ENCODE data around the gene MELTF. TPM values are rescaled to one million over a fixed set of nuclear protein-coding genes. Genes with fewer than 3 reads are reported as not detected.

MELTF gene
- total and polyA plus RNA-seq, 9 of the 15 experiments (the other 6 are each of a cell fraction or from before 2014, with no cell fraction given): 0.35 to 10.5 (median 4.5) TPM

DNA sequence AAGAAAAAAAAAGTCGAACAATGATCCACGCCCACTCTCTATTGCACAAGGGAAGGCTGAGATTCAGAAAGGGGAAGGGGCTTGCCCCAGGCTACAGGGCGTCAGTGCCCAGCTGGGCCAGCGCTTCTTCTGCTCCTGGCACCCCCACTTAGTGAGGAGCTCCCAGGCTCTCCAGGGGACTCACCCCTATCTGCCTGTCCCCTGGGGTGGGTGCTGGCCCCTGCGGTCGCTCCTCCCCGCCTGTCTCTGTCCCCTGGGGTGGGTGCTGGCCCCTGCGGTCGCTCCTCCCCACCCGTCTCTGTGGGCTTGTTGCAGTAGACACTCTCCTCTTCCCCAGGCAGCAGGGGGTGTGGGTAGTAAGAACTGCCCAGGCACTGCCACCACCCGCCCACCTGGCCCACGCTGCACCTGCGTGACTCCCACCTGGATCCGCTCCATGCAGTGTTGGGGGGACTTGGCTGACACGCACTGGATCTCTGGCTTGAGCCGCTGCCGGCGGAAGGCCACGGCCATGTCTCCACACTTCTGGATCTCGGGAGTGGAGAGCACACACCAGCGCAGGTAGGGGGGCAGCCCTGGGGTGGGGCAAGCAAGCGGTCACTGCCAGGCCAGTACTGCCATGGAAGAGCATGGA is 14.6 kb downstream of the MELTF start:
- Histone ChIP-seq H3K4me1 (replicated peaks in 1 of 2; ENCODE audit: control insufficient read depth in 2 of 2, insufficient read depth in 2 of 2, low read length in 2 of 2) (peaks cover 0 to 30% of the 10 kb centered on the region in 2 experiments; a peak in 2 of 5 replicates), H3K9me1 (ENCODE audit: control insufficient read depth, insufficient read depth, low read length) (no peaks in the 10 kb centered on the region), H3K27ac (ENCODE audit: extremely low read depth, low read depth, low read length) (no peak overlapping the region), H3K36me3 (ENCODE audit: control insufficient read depth, insufficient read depth, low read length) (no peaks in the 10 kb centered on the region), H3K9ac (ENCODE audit: insufficient read depth in 1 of 2, low read depth in 2 of 2, low read length in 2 of 2) (peak overlapping the region in 1 of 2 experiments; percentile 61; a peak in 1 of 4 replicates), H4K20me1 (replicated peaks; ENCODE audit: control insufficient read depth, insufficient read depth, low read length) (peaks cover 5% of the 10 kb centered on the region; the same call in 1 of the 2 replicates), H3K4me2 (ENCODE audit: insufficient read depth, low read length) (no peak overlapping the region), H3K4me3 (no peak overlapping the region), H2AFZ (ENCODE audit: low read depth, low read length) (no peak overlapping the region), H3K9me3 (replicated peaks; ENCODE audit: control insufficient read depth, insufficient read depth, low read depth, low read length) (no peaks in the 10 kb centered on the region), H3K27me3 (ENCODE audit: control insufficient read depth in 2 of 2, insufficient read depth in 2 of 2, low read length in 2 of 2) (peaks cover 7 to 8% of the 10 kb centered on the region in 2 experiments; a peak in 4 of 5 replicates), H3K79me2 (ENCODE audit: control insufficient read depth, insufficient read depth, low read length) (no peaks in the 10 kb centered on the region)
- in situ Hi-C loops (cut with MboI): no loop called here
- TF ChIP-seq POLR2G (IDR thresholded peaks at IDR 0.05; ENCODE audit: low read depth, low read length): 0 out of 2 replicates have a peak, but pooled peaks have one; percentile 19
- TF ChIP-seq, protein P1, sequence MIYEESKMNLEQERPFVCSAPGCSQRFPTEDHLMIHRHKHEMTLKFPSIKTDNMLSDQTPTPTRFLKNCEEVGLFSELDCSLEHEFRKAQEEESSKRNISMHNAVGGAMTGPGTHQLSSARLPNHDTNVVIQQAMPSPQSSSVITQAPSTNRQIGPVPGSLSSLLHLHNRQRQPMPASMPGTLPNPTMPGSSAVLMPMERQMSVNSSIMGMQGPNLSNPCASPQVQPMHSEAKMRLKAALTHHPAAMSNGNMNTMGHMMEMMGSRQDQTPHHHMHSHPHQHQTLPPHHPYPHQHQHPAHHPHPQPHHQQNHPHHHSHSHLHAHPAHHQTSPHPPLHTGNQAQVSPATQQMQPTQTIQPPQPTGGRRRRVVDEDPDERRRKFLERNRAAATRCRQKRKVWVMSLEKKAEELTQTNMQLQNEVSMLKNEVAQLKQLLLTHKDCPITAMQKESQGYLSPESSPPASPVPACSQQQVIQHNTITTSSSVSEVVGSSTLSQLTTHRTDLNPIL (CRISPR knock-in tag; IDR thresholded peaks at IDR 0.05): no peak
- intact Hi-C loops (cut with micrococcal nuclease): no loop called here
- ChIA-PET POLR2A (interaction anchor here (0.9 to 1.4 kb wide), 2 partner anchors 10 to 11 kb away, joined by 3 read pairs; no protein-coding TSS in a partner anchor), CTCF (ENCODE audit: low intra/inter-chr PET ratio) (no interaction called here)
- ATAC-seq (no peak), FAIRE-seq (no peak), DNase-seq (ENCODE audit: extremely low read depth in 1 of 4, low spot score in 3 of 4) (no peak)
- WGBS (ENCODE audit: insufficient coverage, low coverage, missing lambda C conversion rate): 40% methylated on average over 21 of the region's 22 CpGs
- BruUV-seq (replicated peaks): no TSS peak

DNA sequence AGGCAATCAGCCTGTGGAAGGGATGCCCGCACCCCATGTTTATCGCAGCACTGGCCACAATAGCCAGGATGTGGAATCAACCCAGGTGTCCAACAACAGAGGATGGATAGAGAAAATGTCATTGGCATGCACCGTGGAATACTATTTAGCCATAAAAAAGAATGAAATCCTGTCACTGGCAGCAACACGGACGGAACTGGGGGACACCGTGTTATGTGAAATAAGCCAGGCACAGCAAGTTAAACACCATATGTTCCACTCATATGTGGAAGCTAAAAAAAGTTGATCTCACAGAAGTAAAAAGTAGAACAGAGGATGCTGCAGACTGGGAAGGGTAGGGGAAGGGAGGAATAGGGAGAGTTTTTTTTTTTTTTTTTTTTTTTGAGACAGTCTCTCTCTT is 15.6 kb downstream of the MELTF start:
- intact Hi-C loops (cut with micrococcal nuclease): no loop called here
- H2AFZ ChIP-seq (ENCODE audit: low read depth, low read length): no peak overlapping the region
- POLR2A ChIA-PET: interaction anchor here (0.9 kb wide), 1 partner anchor 12 kb away, joined by 3 read pairs; no protein-coding TSS in a partner anchor
- no peak overlapping the region for H3K4me3 ChIP-seq
- no peak overlapping the region for H3K4me2 ChIP-seq (ENCODE audit: insufficient read depth, low read length)
- no peak for DNase-seq (ENCODE audit: extremely low read depth in 1 of 4, low spot score in 3 of 4)
- H3K9ac ChIP-seq (ENCODE audit: insufficient read depth in 1 of 2, low read depth in 2 of 2, low read length in 2 of 2): no peak overlapping the region
- 55% methylated on average over 6 of the region's 6 CpGs for WGBS (ENCODE audit: insufficient coverage, low coverage, missing lambda C conversion rate)
- peaks cover 0 to 1% of the 10 kb centered on the region in 2 experiments; a peak in 3 of 5 replicates for H3K27me3 ChIP-seq (ENCODE audit: control insufficient read depth in 2 of 2, insufficient read depth in 2 of 2, low read length in 2 of 2)
- H3K9me1 ChIP-seq (ENCODE audit: control insufficient read depth, insufficient read depth, low read length): no peaks in the 10 kb centered on the region
- H3K4me1 ChIP-seq (replicated peaks in 1 of 2; ENCODE audit: control insufficient read depth in 2 of 2, insufficient read depth in 2 of 2, low read length in 2 of 2): peaks cover 0 to 35% of the 10 kb centered on the region in 2 experiments; a peak in 2 of 5 replicates
- no peaks in the 10 kb centered on the region for H3K79me2 ChIP-seq (ENCODE audit: control insufficient read depth, insufficient read depth, low read length)
- no peak for TF ChIP-seq SP1 (CRISPR knock-in tag; IDR thresholded peaks at IDR 0.05)
- TF ChIP-seq CSDE1 (IDR thresholded peaks at IDR 0.05): no peak
- TF ChIP-seq, protein P2, sequence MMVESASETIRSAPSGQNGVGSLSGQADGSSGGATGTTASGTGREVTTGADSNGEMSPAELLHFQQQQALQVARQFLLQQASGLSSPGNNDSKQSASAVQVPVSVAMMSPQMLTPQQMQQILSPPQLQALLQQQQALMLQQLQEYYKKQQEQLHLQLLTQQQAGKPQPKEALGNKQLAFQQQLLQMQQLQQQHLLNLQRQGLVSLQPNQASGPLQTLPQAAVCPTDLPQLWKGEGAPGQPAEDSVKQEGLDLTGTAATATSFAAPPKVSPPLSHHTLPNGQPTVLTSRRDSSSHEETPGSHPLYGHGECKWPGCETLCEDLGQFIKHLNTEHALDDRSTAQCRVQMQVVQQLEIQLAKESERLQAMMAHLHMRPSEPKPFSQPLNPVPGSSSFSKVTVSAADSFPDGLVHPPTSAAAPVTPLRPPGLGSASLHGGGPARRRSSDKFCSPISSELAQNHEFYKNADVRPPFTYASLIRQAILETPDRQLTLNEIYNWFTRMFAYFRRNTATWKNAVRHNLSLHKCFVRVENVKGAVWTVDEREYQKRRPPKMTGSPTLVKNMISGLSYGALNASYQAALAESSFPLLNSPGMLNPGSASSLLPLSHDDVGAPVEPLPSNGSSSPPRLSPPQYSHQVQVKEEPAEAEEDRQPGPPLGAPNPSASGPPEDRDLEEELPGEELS (CRISPR knock-in tag; IDR thresholded peaks at IDR 0.05; ENCODE audit: borderline replicate concordance): no peak
- TF ChIP-seq EWSR1 (IDR thresholded peaks at IDR 0.05; ENCODE audit: borderline replicate concordance, low read depth, partially characterized antibody): no peak
- TF ChIP-seq, protein P3, sequence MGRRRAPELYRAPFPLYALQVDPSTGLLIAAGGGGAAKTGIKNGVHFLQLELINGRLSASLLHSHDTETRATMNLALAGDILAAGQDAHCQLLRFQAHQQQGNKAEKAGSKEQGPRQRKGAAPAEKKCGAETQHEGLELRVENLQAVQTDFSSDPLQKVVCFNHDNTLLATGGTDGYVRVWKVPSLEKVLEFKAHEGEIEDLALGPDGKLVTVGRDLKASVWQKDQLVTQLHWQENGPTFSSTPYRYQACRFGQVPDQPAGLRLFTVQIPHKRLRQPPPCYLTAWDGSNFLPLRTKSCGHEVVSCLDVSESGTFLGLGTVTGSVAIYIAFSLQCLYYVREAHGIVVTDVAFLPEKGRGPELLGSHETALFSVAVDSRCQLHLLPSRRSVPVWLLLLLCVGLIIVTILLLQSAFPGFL (CRISPR knock-in tag; IDR thresholded peaks at IDR 0.05): no peak
- TF ChIP-seq SIN3B (IDR thresholded peaks at IDR 0.05; ENCODE audit: low read depth): no peak
- TF ChIP-seq ZNF146 (CRISPR knock-in tag; IDR thresholded peaks at IDR 0.05; ENCODE audit: unreplicated experiment): peak; percentile 54
- no peak for TF ChIP-seq CBFA2T3 (IDR thresholded peaks at IDR 0.05)
- H3K27ac ChIP-seq (ENCODE audit: extremely low read depth, low read depth, low read length): no peak overlapping the region
- BruUV-seq (replicated peaks): no TSS peak
- H4K20me1 ChIP-seq (replicated peaks; ENCODE audit: control insufficient read depth, insufficient read depth, low read length): peaks cover 5% of the 10 kb centered on the region; the same call in 1 of the 2 replicates
- FAIRE-seq: no peak
- no peaks in the 10 kb centered on the region for H3K9me3 ChIP-seq (replicated peaks; ENCODE audit: control insufficient read depth, insufficient read depth, low read depth, low read length)
- CTCF ChIA-PET (ENCODE audit: low intra/inter-chr PET ratio): no interaction called here
- in situ Hi-C loops (cut with MboI): no loop called here
- no peak for ATAC-seq
- no peaks in the 10 kb centered on the region for H3K36me3 ChIP-seq (ENCODE audit: control insufficient read depth, insufficient read depth, low read length)

Measured in K562 (cell line).